ENCODE data around the gene DOCK2.

DOCK2 gene

GRCh38 chr5:169748174-169748573 lies 111.1 kb downstream of the DOCK2 start:
- TF ChIP-seq POLR2AphosphoS5 (IDR thresholded peaks at IDR 0.05; ENCODE audit: low read depth, low read length), result no peak
- no peak for TF ChIP-seq SIN3A (IDR thresholded peaks at IDR 0.05; ENCODE audit: borderline replicate concordance, insufficient read depth, low read length)
- no peak for TF ChIP-seq TAF1 (IDR thresholded peaks at IDR 0.05; ENCODE audit: borderline replicate concordance, insufficient read depth, low read length)
- TF ChIP-seq FOXP2 (optimal IDR thresholded peaks at IDR 0.05; ENCODE audit: borderline replicate concordance, extremely low read depth, extremely low read length, insufficient read depth), result no peak

- TF ChIP-seq SIN3A (IDR thresholded peaks at IDR 0.05; ENCODE audit: borderline replicate concordance, insufficient read depth, low read length) (no peak), TAF1 (IDR thresholded peaks at IDR 0.05; ENCODE audit: borderline replicate concordance, insufficient read depth, low read length) (no peak), FOXP2 (optimal IDR thresholded peaks at IDR 0.05; ENCODE audit: borderline replicate concordance, extremely low read depth, extremely low read length, insufficient read depth) (no peak), REST (IDR thresholded peaks at IDR 0.05; ENCODE audit: insufficient read depth in 1 of 2, low read depth in 2 of 2, low read length in 2 of 2) (no peak), POLR2AphosphoS5 (IDR thresholded peaks at IDR 0.05; ENCODE audit: low read depth, low read length) (no peak)
Observed at GRCh38 chr5:169749295-169749694, 112.2 kb downstream of the DOCK2 start.

- TF ChIP-seq TAF1 (IDR thresholded peaks at IDR 0.05; ENCODE audit: borderline replicate concordance, insufficient read depth, low read length) (no peak), SIN3A (IDR thresholded peaks at IDR 0.05; ENCODE audit: borderline replicate concordance, insufficient read depth, low read length) (no peak), REST (IDR thresholded peaks at IDR 0.05; ENCODE audit: insufficient read depth in 1 of 2, low read depth in 2 of 2, low read length in 2 of 2) (no peak), POLR2AphosphoS5 (IDR thresholded peaks at IDR 0.05; ENCODE audit: low read depth, low read length) (no peak), FOXP2 (optimal IDR thresholded peaks at IDR 0.05; ENCODE audit: borderline replicate concordance, extremely low read depth, extremely low read length, insufficient read depth) (no peak)
Observed at GRCh38 chr5:169751490-169751889, 114.4 kb downstream of the DOCK2 start.

- TF ChIP-seq FOXP2 (optimal IDR thresholded peaks at IDR 0.05; ENCODE audit: borderline replicate concordance, extremely low read depth, extremely low read length, insufficient read depth) (no peak), POLR2AphosphoS5 (IDR thresholded peaks at IDR 0.05; ENCODE audit: low read depth, low read length) (no peak), SIN3A (IDR thresholded peaks at IDR 0.05; ENCODE audit: borderline replicate concordance, insufficient read depth, low read length) (no peak), TAF1 (IDR thresholded peaks at IDR 0.05; ENCODE audit: borderline replicate concordance, insufficient read depth, low read length) (no peak), REST (IDR thresholded peaks at IDR 0.05; ENCODE audit: insufficient read depth in 1 of 2, low read depth in 2 of 2, low read length in 2 of 2) (no peak)
Observed at GRCh38 chr5:169753795-169754194, 116.7 kb downstream of the DOCK2 start.

- TF ChIP-seq SIN3A (IDR thresholded peaks at IDR 0.05; ENCODE audit: borderline replicate concordance, insufficient read depth, low read length) (no peak), POLR2AphosphoS5 (IDR thresholded peaks at IDR 0.05; ENCODE audit: low read depth, low read length) (no peak), TAF1 (IDR thresholded peaks at IDR 0.05; ENCODE audit: borderline replicate concordance, insufficient read depth, low read length) (no peak), REST (IDR thresholded peaks at IDR 0.05; ENCODE audit: insufficient read depth in 1 of 2, low read depth in 2 of 2, low read length in 2 of 2) (no peak), FOXP2 (optimal IDR thresholded peaks at IDR 0.05; ENCODE audit: borderline replicate concordance, extremely low read depth, extremely low read length, insufficient read depth) (no peak)
Observed at GRCh38 chr5:169754737-169755136, 117.7 kb downstream of the DOCK2 start.
